ENCODE results near the gene SMYD3. TPM values are rescaled to one million over a fixed set of nuclear protein-coding genes. Genes with fewer than 3 reads are reported as not detected.

The SMYD3 gene
- total and polyA plus RNA-seq, 2 donors (not counting 3 experiments of a cell fraction or from before 2014, with no cell fraction given) = 16.0 to 32.1 TPM

DNA sequence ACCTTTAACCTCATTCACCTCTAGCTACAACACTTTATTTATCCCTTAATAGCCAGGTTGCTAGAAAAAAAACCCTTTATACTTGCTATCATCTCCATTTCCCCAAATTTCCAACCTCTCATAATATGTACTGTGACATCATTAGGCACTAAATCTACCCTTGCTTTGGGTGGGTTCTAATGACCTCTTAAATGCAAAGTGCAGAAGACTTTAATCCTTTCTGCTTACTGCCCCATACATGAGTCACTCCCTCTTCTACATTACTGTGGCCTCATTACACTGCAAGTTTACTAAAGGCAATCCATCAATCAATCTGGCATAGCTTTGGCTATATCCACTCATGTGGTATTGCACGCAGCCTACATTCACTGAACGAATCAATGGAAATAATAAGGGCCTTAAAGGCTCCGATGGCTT is 353.3 kb downstream of the SMYD3 start:
- Histone ChIP-seq H3K27ac (ENCODE audit: insufficient read depth, low read depth, low read length) (no peak overlapping the region), H4K20me1 (replicated peaks; ENCODE audit: control insufficient read depth, extremely low read depth, insufficient read depth, low read length) (no peaks in the 10 kb centered on the region), H3K27me3 (ENCODE audit: control insufficient read depth in 2 of 2, insufficient read depth in 2 of 2, low read length in 2 of 2) (no peaks in the 10 kb centered on the region), H3K4me1 (ENCODE audit: control insufficient read depth, extremely low read depth, insufficient read depth, low read length) (peaks cover 17% of the 10 kb centered on the region), H3K9ac (replicated peaks; ENCODE audit: extremely low read depth, insufficient read depth, low read length) (no peak overlapping the region), H3K9me1 (replicated peaks; ENCODE audit: control insufficient read depth, extremely low read depth, insufficient read depth, low read length) (no peaks in the 10 kb centered on the region), H3K4me2 (ENCODE audit: insufficient read depth, low read length) (no peak overlapping the region), H2AFZ (ENCODE audit: low read depth, low read length) (no peak overlapping the region), H3K9me3 (replicated peaks; ENCODE audit: control insufficient read depth, insufficient read depth, low read length) (no peaks in the 10 kb centered on the region), H3K4me3 (replicated peaks in 1 of 3; ENCODE audit: insufficient read depth in 1 of 3, low read depth in 1 of 3, low read length in 3 of 3) (no peak overlapping the region), H3K36me3 (ENCODE audit: control insufficient read depth in 2 of 2, extremely low read depth in 1 of 2, insufficient read depth in 2 of 2, low read length in 2 of 2) (no peaks in the 10 kb centered on the region), H3K79me2 (ENCODE audit: control insufficient read depth, insufficient read depth, low read length) (no peaks in the 10 kb centered on the region)
- FAIRE-seq (no peak), DNase-seq (ENCODE audit: low read depth, low spot score) (no peak)
- BruUV-seq (replicated peaks) = no TSS peak
- intact Hi-C loops (cut with micrococcal nuclease) (no loop called here), dilution Hi-C loops (cut with MboI; ENCODE audit: extremely low pct_ligation_motif_present, low sequenced_read_pairs) (no loop called here)
- POLR2A ChIA-PET = no interaction called here
- CTCF ChIA-PET = interaction anchor here (1.0 to 2.2 kb wide), 4 partner anchors 10 to 19 kb away, joined by 3 to 4 read pairs (median 4); no protein-coding TSS in a partner anchor
- no peak for TF ChIP-seq JUN (IDR thresholded peaks at IDR 0.05; ENCODE audit: borderline replicate concordance, insufficient read depth, insufficient read length, low read depth)
- no peak for TF ChIP-seq MYC (IDR thresholded peaks at IDR 0.05; ENCODE audit: low read depth, low read length)
- no peak for TF ChIP-seq POLR2AphosphoS5 (IDR thresholded peaks at IDR 0.05; ENCODE audit: insufficient read depth, low read depth, low read length)
- TF ChIP-seq GATA2 (IDR thresholded peaks at IDR 0.05; ENCODE audit: insufficient read depth, insufficient read length, low read depth, low read length) = no peak
- TF ChIP-seq, protein P1, sequence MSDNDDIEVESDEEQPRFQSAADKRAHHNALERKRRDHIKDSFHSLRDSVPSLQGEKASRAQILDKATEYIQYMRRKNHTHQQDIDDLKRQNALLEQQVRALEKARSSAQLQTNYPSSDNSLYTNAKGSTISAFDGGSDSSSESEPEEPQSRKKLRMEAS (IDR thresholded peaks at IDR 0.05; ENCODE audit: insufficient read depth, insufficient read length) = no peak
- TF ChIP-seq, protein P2, sequence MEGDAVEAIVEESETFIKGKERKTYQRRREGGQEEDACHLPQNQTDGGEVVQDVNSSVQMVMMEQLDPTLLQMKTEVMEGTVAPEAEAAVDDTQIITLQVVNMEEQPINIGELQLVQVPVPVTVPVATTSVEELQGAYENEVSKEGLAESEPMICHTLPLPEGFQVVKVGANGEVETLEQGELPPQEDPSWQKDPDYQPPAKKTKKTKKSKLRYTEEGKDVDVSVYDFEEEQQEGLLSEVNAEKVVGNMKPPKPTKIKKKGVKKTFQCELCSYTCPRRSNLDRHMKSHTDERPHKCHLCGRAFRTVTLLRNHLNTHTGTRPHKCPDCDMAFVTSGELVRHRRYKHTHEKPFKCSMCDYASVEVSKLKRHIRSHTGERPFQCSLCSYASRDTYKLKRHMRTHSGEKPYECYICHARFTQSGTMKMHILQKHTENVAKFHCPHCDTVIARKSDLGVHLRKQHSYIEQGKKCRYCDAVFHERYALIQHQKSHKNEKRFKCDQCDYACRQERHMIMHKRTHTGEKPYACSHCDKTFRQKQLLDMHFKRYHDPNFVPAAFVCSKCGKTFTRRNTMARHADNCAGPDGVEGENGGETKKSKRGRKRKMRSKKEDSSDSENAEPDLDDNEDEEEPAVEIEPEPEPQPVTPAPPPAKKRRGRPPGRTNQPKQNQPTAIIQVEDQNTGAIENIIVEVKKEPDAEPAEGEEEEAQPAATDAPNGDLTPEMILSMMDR (IDR thresholded peaks at IDR 0.05; ENCODE audit: extremely low read depth in 1 of 2, insufficient read depth in 1 of 2, low read depth in 1 of 2, low read length in 2 of 2) = no peak
- TF ChIP-seq POLR2A (IDR thresholded peaks at IDR 0.05; ENCODE audit: low read depth, low read length) = no peak
- TF ChIP-seq EZH2 (IDR thresholded peaks at IDR 0.05; ENCODE audit: borderline replicate concordance, low read depth, low read length, severe bottlenecking) = no peak
- no peak for TF ChIP-seq FOS (IDR thresholded peaks at IDR 0.05; ENCODE audit: borderline replicate concordance, insufficient read depth, low read length)
